HG02623 (cell line): ENCODE data around the gene STRIT1.
"Not testable (repeated sequence)": the region's sequence is repeated elsewhere in the genome, so short reads cannot be mapped to it uniquely, and the experiment has no call there.

Source experiments
- ATAC-seq: cut with Tn5 transposase; IDR thresholded peaks from one replicate; pipeline ENCODE4 v1.9.1; 2021; ENCODE audit warnings: moderate library complexity; ENCODE audit not compliant: unreplicated experiment

STRIT1 gene

GRCh38 chr3:155313916-155314315, 20.4 kb upstream of the STRIT1 start:
- ATAC-seq = no peak

- ATAC-seq = no peak
Measured at GRCh38 chr3:155313300-155313699, 19.8 kb upstream of the STRIT1 start.

GRCh38 chr3:155312781-155313180, 19.3 kb upstream of the STRIT1 start:
- ATAC-seq = no peak

GRCh38 chr3:155309581-155309980, 16.1 kb upstream of the STRIT1 start:
- no peak for ATAC-seq

- ATAC-seq = no peak
Measured at GRCh38 chr3:155308831-155309230, 15.3 kb upstream of the STRIT1 start.

GRCh38 chr3:155307183-155307582, 13.7 kb upstream of the STRIT1 start:
- ATAC-seq = no peak

- ATAC-seq = no peak
Measured at GRCh38 chr3:155304394-155304793, 10.9 kb upstream of the STRIT1 start.

GRCh38 chr3:155303540-155304097, 10.1 kb upstream of the STRIT1 start:
- no peak for ATAC-seq

GRCh38 chr3:155302891-155303290, 9.4 kb upstream of the STRIT1 start:
- no peak for ATAC-seq

- no peak for ATAC-seq
Measured at GRCh38 chr3:155302481-155302880, 9.0 kb upstream of the STRIT1 start.

GRCh38 chr3:155297100-155297499, 3.6 kb upstream of the STRIT1 start:
- ATAC-seq = no peak

- no peak for ATAC-seq
Measured at GRCh38 chr3:155296413-155296812, 2.9 kb upstream of the STRIT1 start.

- ATAC-seq = no peak
Measured at GRCh38 chr3:155292693-155293092, 790 bp downstream of the STRIT1 start.

- no peak for ATAC-seq
Measured at GRCh38 chr3:155292133-155292532, 1.4 kb downstream of the STRIT1 start.

- no peak for ATAC-seq
Measured at GRCh38 chr3:155286736-155287135, 6.7 kb downstream of the STRIT1 start.

- ATAC-seq = no peak
Measured at GRCh38 chr3:155285936-155286335, 7.5 kb downstream of the STRIT1 start.

GRCh38 chr3:155283092-155284056, 10.1 kb downstream of the STRIT1 start:
- no peak for ATAC-seq

GRCh38 chr3:155282385-155283091, 10.9 kb downstream of the STRIT1 start:
- ATAC-seq = no peak

- no peak for ATAC-seq
Measured at GRCh38 chr3:155281912-155282311, 11.6 kb downstream of the STRIT1 start.

GRCh38 chr3:155276089-155276488, 17.4 kb downstream of the STRIT1 start:
- not testable (repeated sequence) for ATAC-seq

- ATAC-seq = not testable (repeated sequence)
Measured at GRCh38 chr3:155275159-155275754, 18.2 kb downstream of the STRIT1 start.
